ENCODE measurements around the gene SHROOM3.

SHROOM3 gene

GRCh38 chr4:76802236-76803021 lies 367.4 kb downstream of the SHROOM3 start:
- DNase-seq (ENCODE audit: low read depth in 1 of 2, low spot score in 1 of 2): no peak

- no peak for DNase-seq (ENCODE audit: low read depth in 1 of 2, low spot score in 1 of 2)
Measured at GRCh38 chr4:76803522-76803921, 368.5 kb downstream of the SHROOM3 start.

- DNase-seq (ENCODE audit: low read depth in 1 of 2, low spot score in 1 of 2): no peak
Measured at GRCh38 chr4:76804096-76804495, 369.1 kb downstream of the SHROOM3 start.

GRCh38 chr4:76806346-76806745 lies 371.3 kb downstream of the SHROOM3 start:
- no peak for DNase-seq (ENCODE audit: low read depth in 1 of 2, low spot score in 1 of 2)

- no peak for DNase-seq (ENCODE audit: low read depth in 1 of 2, low spot score in 1 of 2)
Measured at GRCh38 chr4:76806757-76807156, 371.7 kb downstream of the SHROOM3 start.

GRCh38 chr4:76809594-76810305 lies 374.7 kb downstream of the SHROOM3 start:
- DNase-seq (ENCODE audit: low read depth in 1 of 2, low spot score in 1 of 2): no peak

GRCh38 chr4:76811604-76812412 lies 376.8 kb downstream of the SHROOM3 start:
- DNase-seq (ENCODE audit: low read depth in 1 of 2, low spot score in 1 of 2): no peak

GRCh38 chr4:76813070-76813469 lies 378.0 kb downstream of the SHROOM3 start:
- no peak for DNase-seq (ENCODE audit: low read depth in 1 of 2, low spot score in 1 of 2)

- no peak for DNase-seq (ENCODE audit: low read depth in 1 of 2, low spot score in 1 of 2)
Measured at GRCh38 chr4:76821641-76822040, 386.6 kb downstream of the SHROOM3 start.

- no peak for DNase-seq (ENCODE audit: low read depth in 1 of 2, low spot score in 1 of 2)
Measured at GRCh38 chr4:76822303-76822702, 387.3 kb downstream of the SHROOM3 start.

- no peak for DNase-seq (ENCODE audit: low read depth in 1 of 2, low spot score in 1 of 2)
Measured at GRCh38 chr4:76823495-76823894, 388.5 kb downstream of the SHROOM3 start.

GRCh38 chr4:76830612-76830963 lies 395.6 kb downstream of the SHROOM3 start:
- no peak for DNase-seq (ENCODE audit: low read depth in 1 of 2, low spot score in 1 of 2)

GRCh38 chr4:76830964-76831703 lies 396.1 kb downstream of the SHROOM3 start:
- no peak for DNase-seq (ENCODE audit: low read depth in 1 of 2, low spot score in 1 of 2)

- no peak for DNase-seq (ENCODE audit: low read depth in 1 of 2, low spot score in 1 of 2)
Measured at GRCh38 chr4:76831711-76832373, 396.8 kb downstream of the SHROOM3 start.
